ENCODE data around the gene MYO3B. TPM values are rescaled to one million over a fixed set of nuclear protein-coding genes. Genes with fewer than 3 reads are reported as not detected.

MYO3B gene
- polyA plus RNA-seq, 1 of the 3 experiments (the other 2 are of a cell fraction) = not detected

DNA sequence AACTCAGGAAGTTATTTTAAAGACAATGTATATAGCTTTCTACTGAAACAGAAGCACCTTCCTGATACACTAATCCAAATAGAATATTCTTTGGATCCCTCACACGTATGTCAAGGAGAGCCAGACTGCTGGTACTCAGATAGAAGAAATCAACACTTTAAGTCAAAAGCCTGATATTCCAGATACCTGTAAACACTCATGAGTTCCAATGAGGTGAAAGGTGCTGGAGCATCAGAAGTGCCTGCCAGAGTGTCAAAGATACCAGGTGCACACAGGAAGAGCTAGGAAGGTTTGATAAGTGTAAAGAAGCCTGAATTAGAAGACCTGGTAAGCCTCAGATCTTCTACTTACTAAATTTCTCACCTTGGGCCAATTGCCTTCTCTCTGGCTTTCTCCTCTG lies 310.9 kb downstream of the MYO3B start:
- POLR2A ChIA-PET = no interaction called here
- TF ChIP-seq, protein P1, sequence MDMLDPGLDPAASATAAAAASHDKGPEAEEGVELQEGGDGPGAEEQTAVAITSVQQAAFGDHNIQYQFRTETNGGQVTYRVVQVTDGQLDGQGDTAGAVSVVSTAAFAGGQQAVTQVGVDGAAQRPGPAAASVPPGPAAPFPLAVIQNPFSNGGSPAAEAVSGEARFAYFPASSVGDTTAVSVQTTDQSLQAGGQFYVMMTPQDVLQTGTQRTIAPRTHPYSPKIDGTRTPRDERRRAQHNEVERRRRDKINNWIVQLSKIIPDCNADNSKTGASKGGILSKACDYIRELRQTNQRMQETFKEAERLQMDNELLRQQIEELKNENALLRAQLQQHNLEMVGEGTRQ (IDR thresholded peaks at IDR 0.05; ENCODE audit: borderline replicate concordance, low read depth, low read length) = no peak
- TF ChIP-seq FOSL2 (IDR thresholded peaks at IDR 0.05; ENCODE audit: borderline replicate concordance, low read depth) = no peak
- no peak for TF ChIP-seq RCOR1 (IDR thresholded peaks at IDR 0.05; ENCODE audit: low read length)
- no peak for TF ChIP-seq TCF12 (IDR thresholded peaks at IDR 0.05)
- TF ChIP-seq, protein P2, sequence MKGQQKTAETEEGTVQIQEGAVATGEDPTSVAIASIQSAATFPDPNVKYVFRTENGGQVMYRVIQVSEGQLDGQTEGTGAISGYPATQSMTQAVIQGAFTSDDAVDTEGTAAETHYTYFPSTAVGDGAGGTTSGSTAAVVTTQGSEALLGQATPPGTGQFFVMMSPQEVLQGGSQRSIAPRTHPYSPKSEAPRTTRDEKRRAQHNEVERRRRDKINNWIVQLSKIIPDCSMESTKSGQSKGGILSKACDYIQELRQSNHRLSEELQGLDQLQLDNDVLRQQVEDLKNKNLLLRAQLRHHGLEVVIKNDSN (IDR thresholded peaks at IDR 0.05; ENCODE audit: borderline replicate concordance, low read depth) = no peak
- no peak for TF ChIP-seq RFX5 (IDR thresholded peaks at IDR 0.05; ENCODE audit: low read length)
- no peak for TF ChIP-seq MEF2A (IDR thresholded peaks at IDR 0.05; ENCODE audit: borderline replicate concordance, low read depth)
- TF ChIP-seq SIN3A (IDR thresholded peaks at IDR 0.05; ENCODE audit: borderline replicate concordance, low read depth, low read length) = no peak
- TF ChIP-seq YY1 (IDR thresholded peaks at IDR 0.05; ENCODE audit: low read depth) = no peak
- no peak for TF ChIP-seq NRF1 (IDR thresholded peaks at IDR 0.05; ENCODE audit: low read depth, low read length)
- CTCF ChIA-PET = no interaction called here
- Histone ChIP-seq H3K79me2 (ENCODE audit: insufficient read depth) (no peaks in the 10 kb centered on the region), H3K4me3 (ENCODE audit: low read depth in 2 of 2, low read length in 1 of 2) (no peak overlapping the region), H3F3A (replicated peaks; ENCODE audit: insufficient read depth) (no peaks in the 10 kb centered on the region), H3K4me2 (no peak overlapping the region), H3K9me2 (no peaks in the 10 kb centered on the region), H3K36me3 (replicated peaks in 1 of 2; ENCODE audit: control insufficient read depth in 1 of 2, insufficient read depth in 2 of 2, low read length in 1 of 2) (no peaks in the 10 kb centered on the region), H3K27me3 (ENCODE audit: insufficient read depth) (no peaks in the 10 kb centered on the region), H3K9me3 (no peaks in the 10 kb centered on the region), H3K9ac (no peak overlapping the region), H4K20me1 (ENCODE audit: insufficient read depth) (no peaks in the 10 kb centered on the region), H3K4me1 (ENCODE audit: control insufficient read depth in 1 of 2, insufficient read depth in 2 of 2, low read depth in 1 of 2, low read length in 1 of 2) (no peaks in the 10 kb centered on the region), H3K27ac (ENCODE audit: low read depth in 2 of 2, low read length in 1 of 2) (no peak overlapping the region), H2AFZ (ENCODE audit: low read depth) (no peak overlapping the region)
- DNase-seq = no peak
- WGBS (ENCODE audit: low lambda C conversion rate) = 41% methylated on average over 1 of the region's 1 CpG

DNA sequence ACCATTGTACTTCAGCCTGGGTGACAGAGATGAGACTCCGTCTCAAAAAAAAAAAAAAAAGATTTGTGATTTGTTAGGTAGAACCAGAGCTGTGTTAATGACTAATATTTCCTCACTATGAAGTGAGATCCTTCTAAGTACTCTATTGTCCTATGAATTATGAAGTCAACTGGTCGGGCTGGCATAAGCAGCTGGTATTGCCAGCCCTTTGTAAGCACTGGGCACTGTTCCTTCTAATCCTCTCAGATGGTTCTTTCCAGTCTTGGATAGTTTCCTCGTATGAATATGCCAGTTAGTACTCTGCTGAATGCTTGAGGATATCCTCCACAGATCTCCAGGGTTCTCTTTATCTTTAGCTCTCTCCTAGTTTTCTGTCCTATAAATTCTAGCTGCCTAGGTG lies 314.1 kb downstream of the MYO3B start:
- H3K79me2 ChIP-seq (ENCODE audit: insufficient read depth) = no peaks in the 10 kb centered on the region
- H3K4me2 ChIP-seq = no peak overlapping the region
- no peak for DNase-seq
- H3K9me2 ChIP-seq = no peaks in the 10 kb centered on the region
- H3K27ac ChIP-seq (ENCODE audit: low read depth in 2 of 2, low read length in 1 of 2) = no peak overlapping the region
- no peak overlapping the region for H3K4me3 ChIP-seq (ENCODE audit: low read depth in 2 of 2, low read length in 1 of 2)
- H3K9ac ChIP-seq = no peak overlapping the region
- H3K27me3 ChIP-seq (ENCODE audit: insufficient read depth) = no peaks in the 10 kb centered on the region
- no peaks in the 10 kb centered on the region for H3K4me1 ChIP-seq (ENCODE audit: control insufficient read depth in 1 of 2, insufficient read depth in 2 of 2, low read depth in 1 of 2, low read length in 1 of 2)
- no peaks in the 10 kb centered on the region for H3F3A ChIP-seq (replicated peaks; ENCODE audit: insufficient read depth)
- POLR2A ChIA-PET = no interaction called here
- H4K20me1 ChIP-seq (ENCODE audit: insufficient read depth) = no peaks in the 10 kb centered on the region
- CTCF ChIA-PET = no interaction called here
- H2AFZ ChIP-seq (ENCODE audit: low read depth) = no peak overlapping the region
- TF ChIP-seq NFIC (IDR thresholded peaks at IDR 0.05; ENCODE audit: borderline replicate concordance) = no peak
- no peak for TF ChIP-seq TCF12 (IDR thresholded peaks at IDR 0.05)
- TF ChIP-seq SIN3A (IDR thresholded peaks at IDR 0.05; ENCODE audit: borderline replicate concordance, low read depth, low read length) = no peak
- no peak for TF ChIP-seq MXI1 (IDR thresholded peaks at IDR 0.05; ENCODE audit: low read depth, low read length)
- TF ChIP-seq, protein P3, sequence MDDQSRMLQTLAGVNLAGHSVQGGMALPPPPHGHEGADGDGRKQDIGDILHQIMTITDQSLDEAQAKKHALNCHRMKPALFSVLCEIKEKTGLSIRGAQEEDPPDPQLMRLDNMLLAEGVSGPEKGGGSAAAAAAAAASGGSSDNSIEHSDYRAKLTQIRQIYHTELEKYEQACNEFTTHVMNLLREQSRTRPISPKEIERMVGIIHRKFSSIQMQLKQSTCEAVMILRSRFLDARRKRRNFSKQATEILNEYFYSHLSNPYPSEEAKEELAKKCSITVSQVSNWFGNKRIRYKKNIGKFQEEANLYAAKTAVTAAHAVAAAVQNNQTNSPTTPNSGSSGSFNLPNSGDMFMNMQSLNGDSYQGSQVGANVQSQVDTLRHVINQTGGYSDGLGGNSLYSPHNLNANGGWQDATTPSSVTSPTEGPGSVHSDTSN (IDR thresholded peaks at IDR 0.05) = no peak
- TF ChIP-seq, protein P4, sequence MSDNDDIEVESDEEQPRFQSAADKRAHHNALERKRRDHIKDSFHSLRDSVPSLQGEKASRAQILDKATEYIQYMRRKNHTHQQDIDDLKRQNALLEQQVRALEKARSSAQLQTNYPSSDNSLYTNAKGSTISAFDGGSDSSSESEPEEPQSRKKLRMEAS (IDR thresholded peaks at IDR 0.05; ENCODE audit: low read depth) = no peak
- no peak for TF ChIP-seq TAF1 (IDR thresholded peaks at IDR 0.05; ENCODE audit: borderline replicate concordance, low read depth, low read length)
- TF ChIP-seq, protein P1 (IDR thresholded peaks at IDR 0.05; ENCODE audit: borderline replicate concordance, low read depth, low read length) = no peak
- no peak for TF ChIP-seq FOXM1 (IDR thresholded peaks at IDR 0.05; ENCODE audit: low read depth)
- TF ChIP-seq, protein P5, sequence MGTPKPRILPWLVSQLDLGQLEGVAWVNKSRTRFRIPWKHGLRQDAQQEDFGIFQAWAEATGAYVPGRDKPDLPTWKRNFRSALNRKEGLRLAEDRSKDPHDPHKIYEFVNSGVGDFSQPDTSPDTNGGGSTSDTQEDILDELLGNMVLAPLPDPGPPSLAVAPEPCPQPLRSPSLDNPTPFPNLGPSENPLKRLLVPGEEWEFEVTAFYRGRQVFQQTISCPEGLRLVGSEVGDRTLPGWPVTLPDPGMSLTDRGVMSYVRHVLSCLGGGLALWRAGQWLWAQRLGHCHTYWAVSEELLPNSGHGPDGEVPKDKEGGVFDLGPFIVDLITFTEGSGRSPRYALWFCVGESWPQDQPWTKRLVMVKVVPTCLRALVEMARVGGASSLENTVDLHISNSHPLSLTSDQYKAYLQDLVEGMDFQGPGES (IDR thresholded peaks at IDR 0.05; ENCODE audit: low read depth, low read length) = no peak
- TF ChIP-seq NRF1 (IDR thresholded peaks at IDR 0.05; ENCODE audit: low read depth, low read length) = no peak
- no peak for TF ChIP-seq EP300 (IDR thresholded peaks at IDR 0.05; ENCODE audit: borderline replicate concordance in 1 of 2, low read depth in 1 of 2, low read length in 1 of 2)
- H3K36me3 ChIP-seq (replicated peaks in 1 of 2; ENCODE audit: control insufficient read depth in 1 of 2, insufficient read depth in 2 of 2, low read length in 1 of 2) = no peaks in the 10 kb centered on the region
- 64% methylated on average over 3 of the region's 3 CpGs for WGBS (ENCODE audit: low lambda C conversion rate)
- H3K9me3 ChIP-seq = no peaks in the 10 kb centered on the region

Measured in SK-N-SH (cell line).